Measurements from ENCODE around the gene LMBR1L. TPM values are rescaled to one million over a fixed set of nuclear protein-coding genes. Genes with fewer than 3 reads are reported as not detected.

Gene LMBR1L
- total and polyA plus RNA-seq, 2 donors, result 35.1 to 112 TPM

Other genes with a start within 250 kb of the LMBR1L start
- 1.1 TPM for gene RND1, start 245.0 kb downstream of the LMBR1L start, total RNA-seq
- 1.8 TPM for gene RND1, start 245.0 kb downstream of the LMBR1L start, polyA plus RNA-seq
- gene FKBP11, start 185.4 kb downstream of the LMBR1L start, total RNA-seq, result 8.3 TPM
- gene FKBP11, start 185.4 kb downstream of the LMBR1L start, polyA plus RNA-seq, result 36.7 TPM
- 48.1 TPM for gene ARF3, start 153.4 kb downstream of the LMBR1L start, total RNA-seq
- 70.6 TPM for gene ARF3, start 153.4 kb downstream of the LMBR1L start, polyA plus RNA-seq
- 3.4 TPM for gene WNT10B, start 139.1 kb downstream of the LMBR1L start, total RNA-seq
- gene WNT10B, start 139.1 kb downstream of the LMBR1L start, polyA plus RNA-seq, result 14.1 TPM
- gene WNT1, start 132.5 kb downstream of the LMBR1L start, total RNA-seq, result not detected
- 0.05 TPM for gene WNT1, start 132.5 kb downstream of the LMBR1L start, polyA plus RNA-seq
- gene DDN, start 111.5 kb downstream of the LMBR1L start, total RNA-seq, result 0.09 TPM
- gene DDN, start 111.5 kb downstream of the LMBR1L start, polyA plus RNA-seq, result 0.18 TPM
- gene PRKAG1, start 92.1 kb downstream of the LMBR1L start, total RNA-seq, result 65.3 TPM
- 58.5 TPM for gene PRKAG1, start 92.1 kb downstream of the LMBR1L start, polyA plus RNA-seq
- 13.3 TPM for gene KMT2D, start 50.1 kb downstream of the LMBR1L start, total RNA-seq
- 37.4 TPM for gene KMT2D, start 50.1 kb downstream of the LMBR1L start, polyA plus RNA-seq
- gene RHEBL1, start 40.9 kb downstream of the LMBR1L start, total RNA-seq, result 3.2 TPM
- gene RHEBL1, start 40.9 kb downstream of the LMBR1L start, polyA plus RNA-seq, result 1.6 TPM
- 0.09 TPM for gene DHH, start 16.0 kb downstream of the LMBR1L start, total RNA-seq
- 0.21 TPM for gene DHH, start 16.0 kb downstream of the LMBR1L start, polyA plus RNA-seq
- 2,059 TPM for gene TUBA1B, start 20.5 kb upstream of the LMBR1L start, total RNA-seq
- 285 TPM for gene TUBA1B, start 20.5 kb upstream of the LMBR1L start, polyA plus RNA-seq
- 276 TPM for gene TUBA1A, start 78.2 kb upstream of the LMBR1L start, total RNA-seq
- gene TUBA1A, start 78.2 kb upstream of the LMBR1L start, polyA plus RNA-seq, result 111 TPM
- 112 TPM for gene TUBA1C, start 154.2 kb upstream of the LMBR1L start, total RNA-seq
- 115 TPM for gene TUBA1C, start 154.2 kb upstream of the LMBR1L start, polyA plus RNA-seq
- 0.28 TPM for gene PRPH, start 184.3 kb upstream of the LMBR1L start, total RNA-seq
- gene PRPH, start 184.3 kb upstream of the LMBR1L start, polyA plus RNA-seq, result 1.6 TPM
- 22.1 TPM for gene TROAP, start 212.4 kb upstream of the LMBR1L start, total RNA-seq
- gene TROAP, start 212.4 kb upstream of the LMBR1L start, polyA plus RNA-seq, result 12.4 TPM
- gene C1QL4, start 226.3 kb upstream of the LMBR1L start, total RNA-seq, result 0.05 TPM
- gene C1QL4, start 226.3 kb upstream of the LMBR1L start, polyA plus RNA-seq, result 0.21 TPM
- 0.09 TPM for gene DNAJC22, start 236.0 kb upstream of the LMBR1L start, total RNA-seq
- 0.27 TPM for gene DNAJC22, start 236.0 kb upstream of the LMBR1L start, polyA plus RNA-seq

Measured in thymus (tissue), 2 donors.